GM18951 (cell line): Measurements from ENCODE around the gene SFXN5.

Experiments
- POLR2A ChIP-seq: IDR thresholded peaks from 4 replicates; pipeline ENCODE4 v1.6.1; 2011; ENCODE audit warnings: mild to moderate bottlenecking; ENCODE audit not compliant: insufficient read length, insufficient read depth; ENCODE audit errors: extremely low read depth
- in situ Hi-C: fragments of 300-500 bp; cut with MboI; formaldehyde crosslinking; loops from one replicate; pipeline ENCODE4 v1.12.0; 2022; ENCODE audit warnings: low sequenced_read_pairs, mixed read lengths, inconsistent platforms; ENCODE audit not compliant: unreplicated experiment

The SFXN5 gene

GRCh38 chr2:72955228-72956049 lies 116.1 kb downstream of the SFXN5 start:
- no peak for TF ChIP-seq POLR2A
- in situ Hi-C loops = no loop called here

GRCh38 chr2:72954376-72955227 lies 116.9 kb downstream of the SFXN5 start:
- no peak for TF ChIP-seq POLR2A
- in situ Hi-C loops = no loop called here

- no peak for TF ChIP-seq POLR2A
- in situ Hi-C loops = no loop called here
These were observed 117.5 kb downstream of the SFXN5 start for GRCh38 chr2:72953976-72954375.

GRCh38 chr2:72953528-72953927 lies 118.0 kb downstream of the SFXN5 start:
- TF ChIP-seq POLR2A = no peak
- in situ Hi-C loops = no loop called here

- no peak for TF ChIP-seq POLR2A
- in situ Hi-C loops = no loop called here
These were observed 118.6 kb downstream of the SFXN5 start for GRCh38 chr2:72952961-72953360.

- in situ Hi-C loops = no loop called here
- no peak for TF ChIP-seq POLR2A
These were observed 119.2 kb downstream of the SFXN5 start for GRCh38 chr2:72952110-72952823.

GRCh38 chr2:72951303-72952095 lies 120.0 kb downstream of the SFXN5 start:
- TF ChIP-seq POLR2A = no peak
- in situ Hi-C loops = no loop called here

- in situ Hi-C loops = no loop called here
These were observed 120.8 kb downstream of the SFXN5 start for GRCh38 chr2:72950558-72951255.

GRCh38 chr2:72949642-72950041 lies 121.9 kb downstream of the SFXN5 start:
- no peak for TF ChIP-seq POLR2A
- in situ Hi-C loops = no loop called here

More at GRCh38 chr2:72950558-72951255, 120.8 kb downstream of the SFXN5 start:
- TF ChIP-seq POLR2A = no peak

- in situ Hi-C loops = no loop called here
- no peak for TF ChIP-seq POLR2A
These were observed 122.5 kb downstream of the SFXN5 start for GRCh38 chr2:72949045-72949444.

- TF ChIP-seq POLR2A = no peak
- in situ Hi-C loops = no loop called here
These were observed 123.3 kb downstream of the SFXN5 start for GRCh38 chr2:72947952-72948830.
